HEK293 (cell line): ENCODE data around the gene SLC11A2.

ENCODE experiments used
- MZF1 ChIP-seq: fragments of 450-650 bp; formaldehyde crosslinking; IDR thresholded peaks from 2 replicates; pipeline ENCODE4 v1.5.1; 2017; ENCODE audit warnings: missing biosample characterization, missing genetic modification characterization, borderline replicate concordance
- ZBTB21 ChIP-seq: fragments of 450-650 bp; formaldehyde crosslinking; IDR thresholded peaks from 2 replicates; pipeline ENCODE4 v1.5.1; 2017; ENCODE audit warnings: missing biosample characterization, missing genetic modification characterization
- ZIC2 ChIP-seq: fragments of 450-650 bp; formaldehyde crosslinking; IDR thresholded peaks from 2 replicates; pipeline ENCODE4 v1.5.1; 2016; ENCODE audit warnings: missing biosample characterization, missing genetic modification characterization
- ZNF121 ChIP-seq: fragments of 450-650 bp; formaldehyde crosslinking; IDR thresholded peaks from 2 replicates; pipeline ENCODE4 v1.5.1; 2016; ENCODE audit warnings: missing biosample characterization, missing genetic modification characterization
- ZNF24 ChIP-seq: fragments of 450-650 bp; formaldehyde crosslinking; IDR thresholded peaks from 2 replicates; pipeline ENCODE4 v1.5.1; 2016; ENCODE audit warnings: missing biosample characterization, missing genetic modification characterization
- ZNF354C ChIP-seq: fragments of 450-650 bp; formaldehyde crosslinking; IDR thresholded peaks from 2 replicates; pipeline ENCODE4 v1.5.1; 2016; ENCODE audit warnings: missing biosample characterization, missing genetic modification characterization, low read depth, borderline replicate concordance
- ZNF530 ChIP-seq: fragments of 450-650 bp; formaldehyde crosslinking; IDR thresholded peaks from 2 replicates; pipeline ENCODE4 v1.5.1; 2016; ENCODE audit warnings: low read depth, missing biosample characterization, missing genetic modification characterization
- ZNF677 ChIP-seq: fragments of 450-650 bp; IDR thresholded peaks from 2 replicates; pipeline ENCODE4 v1.5.0; 2018; ENCODE audit warnings: missing biosample characterization, mild to moderate bottlenecking, missing genetic modification characterization, moderate library complexity
- ZNF791 ChIP-seq: fragments of 450-650 bp; formaldehyde crosslinking; IDR thresholded peaks from 2 replicates; pipeline ENCODE4 v1.5.1; 2016; ENCODE audit warnings: missing biosample characterization, missing genetic modification characterization
- TF ChIP-seq, protein P1 (sequence below): fragments of 450-650 bp; formaldehyde crosslinking; IDR thresholded peaks from 2 replicates; pipeline ENCODE4 v1.5.1; 2016; ENCODE audit warnings: missing biosample characterization, missing genetic modification characterization, borderline replicate concordance
- TF ChIP-seq, protein P2 (sequence below): fragments of 450-650 bp; formaldehyde crosslinking; IDR thresholded peaks from 2 replicates; pipeline ENCODE4 v1.5.1; 2016; ENCODE audit warnings: missing biosample characterization, missing genetic modification characterization
- TF ChIP-seq, protein P3 (sequence below): fragments of 450-650 bp; formaldehyde crosslinking; IDR thresholded peaks from 2 replicates; pipeline ENCODE4 v1.5.1; 2016; ENCODE audit warnings: missing biosample characterization, missing genetic modification characterization

DNA sequence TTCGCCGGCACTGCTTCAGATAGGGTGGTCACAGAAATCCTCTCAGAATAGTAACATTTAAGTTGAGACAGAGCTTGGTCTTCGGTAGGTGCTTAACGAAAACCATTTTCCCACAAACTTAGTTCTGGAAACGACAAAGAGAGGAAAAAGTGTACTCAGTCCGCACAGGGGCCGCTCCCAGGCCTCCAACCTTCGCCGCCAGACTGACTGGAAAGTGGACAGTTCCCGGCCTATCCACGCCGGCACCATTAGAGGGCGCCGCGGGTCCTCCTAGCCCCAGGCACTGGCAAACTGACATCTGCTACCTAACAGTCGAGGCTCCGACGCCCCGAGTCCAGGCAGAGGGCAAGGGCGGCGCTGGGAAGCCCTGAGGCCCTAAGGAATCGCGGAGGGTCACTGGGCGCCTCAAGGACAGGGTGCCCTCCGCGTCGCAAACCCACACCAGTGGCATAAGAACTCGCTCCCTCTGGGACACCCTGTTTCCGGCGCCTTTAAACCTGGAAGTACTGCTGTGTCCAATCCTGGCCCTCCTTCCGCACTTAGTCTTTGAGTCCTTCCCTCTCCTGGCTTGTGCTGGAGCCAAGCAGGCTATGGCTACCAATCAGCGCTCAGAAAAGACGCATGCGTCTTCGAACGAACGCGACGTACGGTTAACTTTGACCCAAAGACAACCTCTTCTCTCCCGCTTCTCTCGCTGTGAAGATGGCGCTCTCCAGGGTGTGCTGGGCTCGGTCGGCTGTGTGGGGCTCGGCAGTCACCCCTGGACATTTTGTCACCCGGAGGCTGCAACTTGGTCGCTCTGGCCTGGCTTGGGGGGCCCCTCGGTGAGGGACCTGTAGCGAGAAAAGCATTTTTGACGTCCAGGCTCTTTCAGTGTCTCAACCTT, 21.7 kb upstream of the SLC11A2 start, which contains the start of gene LETMD1:
- TF ChIP-seq ZNF24 (tag by site-specific recombination) (peak; percentile 76), ZNF677 (tag by site-specific recombination) (no peak), ZNF121 (tag by site-specific recombination) (no peak), ZIC2 (tag by site-specific recombination) (no peak), MZF1 (no peak), ZNF354C (tag by site-specific recombination) (no peak), ZNF530 (tag by site-specific recombination) (no peak), ZNF791 (tag by site-specific recombination) (no peak), ZBTB21 (tag by site-specific recombination) (peak; percentile 60; the same call in 1 of the 2 replicates)
- TF ChIP-seq, protein P1, sequence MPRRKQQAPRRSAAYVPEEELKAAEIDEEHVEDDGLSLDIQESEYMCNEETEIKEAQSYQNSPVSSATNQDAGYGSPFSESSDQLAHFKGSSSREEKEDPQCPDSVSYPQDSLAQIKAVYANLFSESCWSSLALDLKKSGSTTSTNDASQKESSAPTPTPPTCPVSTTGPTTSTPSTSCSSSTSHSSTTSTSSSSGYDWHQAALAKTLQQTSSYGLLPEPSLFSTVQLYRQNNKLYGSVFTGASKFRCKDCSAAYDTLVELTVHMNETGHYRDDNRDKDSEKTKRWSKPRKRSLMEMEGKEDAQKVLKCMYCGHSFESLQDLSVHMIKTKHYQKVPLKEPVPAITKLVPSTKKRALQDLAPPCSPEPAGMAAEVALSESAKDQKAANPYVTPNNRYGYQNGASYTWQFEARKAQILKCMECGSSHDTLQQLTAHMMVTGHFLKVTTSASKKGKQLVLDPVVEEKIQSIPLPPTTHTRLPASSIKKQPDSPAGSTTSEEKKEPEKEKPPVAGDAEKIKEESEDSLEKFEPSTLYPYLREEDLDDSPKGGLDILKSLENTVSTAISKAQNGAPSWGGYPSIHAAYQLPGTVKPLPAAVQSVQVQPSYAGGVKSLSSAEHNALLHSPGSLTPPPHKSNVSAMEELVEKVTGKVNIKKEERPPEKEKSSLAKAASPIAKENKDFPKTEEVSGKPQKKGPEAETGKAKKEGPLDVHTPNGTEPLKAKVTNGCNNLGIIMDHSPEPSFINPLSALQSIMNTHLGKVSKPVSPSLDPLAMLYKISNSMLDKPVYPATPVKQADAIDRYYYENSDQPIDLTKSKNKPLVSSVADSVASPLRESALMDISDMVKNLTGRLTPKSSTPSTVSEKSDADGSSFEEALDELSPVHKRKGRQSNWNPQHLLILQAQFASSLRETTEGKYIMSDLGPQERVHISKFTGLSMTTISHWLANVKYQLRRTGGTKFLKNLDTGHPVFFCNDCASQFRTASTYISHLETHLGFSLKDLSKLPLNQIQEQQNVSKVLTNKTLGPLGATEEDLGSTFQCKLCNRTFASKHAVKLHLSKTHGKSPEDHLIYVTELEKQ (tag by site-specific recombination), result 0 out of 2 replicates have a peak, but pooled peaks have one; percentile 71
- TF ChIP-seq, protein P2, sequence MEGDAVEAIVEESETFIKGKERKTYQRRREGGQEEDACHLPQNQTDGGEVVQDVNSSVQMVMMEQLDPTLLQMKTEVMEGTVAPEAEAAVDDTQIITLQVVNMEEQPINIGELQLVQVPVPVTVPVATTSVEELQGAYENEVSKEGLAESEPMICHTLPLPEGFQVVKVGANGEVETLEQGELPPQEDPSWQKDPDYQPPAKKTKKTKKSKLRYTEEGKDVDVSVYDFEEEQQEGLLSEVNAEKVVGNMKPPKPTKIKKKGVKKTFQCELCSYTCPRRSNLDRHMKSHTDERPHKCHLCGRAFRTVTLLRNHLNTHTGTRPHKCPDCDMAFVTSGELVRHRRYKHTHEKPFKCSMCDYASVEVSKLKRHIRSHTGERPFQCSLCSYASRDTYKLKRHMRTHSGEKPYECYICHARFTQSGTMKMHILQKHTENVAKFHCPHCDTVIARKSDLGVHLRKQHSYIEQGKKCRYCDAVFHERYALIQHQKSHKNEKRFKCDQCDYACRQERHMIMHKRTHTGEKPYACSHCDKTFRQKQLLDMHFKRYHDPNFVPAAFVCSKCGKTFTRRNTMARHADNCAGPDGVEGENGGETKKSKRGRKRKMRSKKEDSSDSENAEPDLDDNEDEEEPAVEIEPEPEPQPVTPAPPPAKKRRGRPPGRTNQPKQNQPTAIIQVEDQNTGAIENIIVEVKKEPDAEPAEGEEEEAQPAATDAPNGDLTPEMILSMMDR, result peak; percentile 96
- TF ChIP-seq, protein P3, sequence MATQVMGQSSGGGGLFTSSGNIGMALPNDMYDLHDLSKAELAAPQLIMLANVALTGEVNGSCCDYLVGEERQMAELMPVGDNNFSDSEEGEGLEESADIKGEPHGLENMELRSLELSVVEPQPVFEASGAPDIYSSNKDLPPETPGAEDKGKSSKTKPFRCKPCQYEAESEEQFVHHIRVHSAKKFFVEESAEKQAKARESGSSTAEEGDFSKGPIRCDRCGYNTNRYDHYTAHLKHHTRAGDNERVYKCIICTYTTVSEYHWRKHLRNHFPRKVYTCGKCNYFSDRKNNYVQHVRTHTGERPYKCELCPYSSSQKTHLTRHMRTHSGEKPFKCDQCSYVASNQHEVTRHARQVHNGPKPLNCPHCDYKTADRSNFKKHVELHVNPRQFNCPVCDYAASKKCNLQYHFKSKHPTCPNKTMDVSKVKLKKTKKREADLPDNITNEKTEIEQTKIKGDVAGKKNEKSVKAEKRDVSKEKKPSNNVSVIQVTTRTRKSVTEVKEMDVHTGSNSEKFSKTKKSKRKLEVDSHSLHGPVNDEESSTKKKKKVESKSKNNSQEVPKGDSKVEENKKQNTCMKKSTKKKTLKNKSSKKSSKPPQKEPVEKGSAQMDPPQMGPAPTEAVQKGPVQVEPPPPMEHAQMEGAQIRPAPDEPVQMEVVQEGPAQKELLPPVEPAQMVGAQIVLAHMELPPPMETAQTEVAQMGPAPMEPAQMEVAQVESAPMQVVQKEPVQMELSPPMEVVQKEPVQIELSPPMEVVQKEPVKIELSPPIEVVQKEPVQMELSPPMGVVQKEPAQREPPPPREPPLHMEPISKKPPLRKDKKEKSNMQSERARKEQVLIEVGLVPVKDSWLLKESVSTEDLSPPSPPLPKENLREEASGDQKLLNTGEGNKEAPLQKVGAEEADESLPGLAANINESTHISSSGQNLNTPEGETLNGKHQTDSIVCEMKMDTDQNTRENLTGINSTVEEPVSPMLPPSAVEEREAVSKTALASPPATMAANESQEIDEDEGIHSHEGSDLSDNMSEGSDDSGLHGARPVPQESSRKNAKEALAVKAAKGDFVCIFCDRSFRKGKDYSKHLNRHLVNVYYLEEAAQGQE, result peak; percentile 92
